Panc1 (cell line): ENCODE measurements around the gene ONECUT1.

Experiments used
- POLR2AphosphoS5 ChIP-seq: IDR thresholded peaks from 2 replicates; pipeline ENCODE4 v1.6.1; 2012; ENCODE audit warnings: mild to moderate bottlenecking, low read depth, low read length, moderate library complexity
- TCF7L2 ChIP-seq: IDR thresholded peaks from 2 replicates; pipeline ENCODE4 v1.6.1; 2011; ENCODE audit warnings: mild to moderate bottlenecking, low read depth, low read length, inconsistent platforms
- TF ChIP-seq, protein P1 (sequence below): fragments of 450-650 bp; IDR thresholded peaks from 2 replicates; pipeline ENCODE4 v1.5.1; 2017; ENCODE audit warnings: mild to moderate bottlenecking
- TF ChIP-seq, protein P2 (sequence below), 2 experiments: IDR thresholded peaks; 2 replicates each; pipeline ENCODE4 v1.6.1; 2011 to 2012; ENCODE audit warnings: low read depth in 2 of 2, control low read depth in 1 of 2, low read length in 1 of 2, mild to moderate bottlenecking in 1 of 2, moderate library complexity in 1 of 2; ENCODE audit not compliant: insufficient read depth in 1 of 2

DNA sequence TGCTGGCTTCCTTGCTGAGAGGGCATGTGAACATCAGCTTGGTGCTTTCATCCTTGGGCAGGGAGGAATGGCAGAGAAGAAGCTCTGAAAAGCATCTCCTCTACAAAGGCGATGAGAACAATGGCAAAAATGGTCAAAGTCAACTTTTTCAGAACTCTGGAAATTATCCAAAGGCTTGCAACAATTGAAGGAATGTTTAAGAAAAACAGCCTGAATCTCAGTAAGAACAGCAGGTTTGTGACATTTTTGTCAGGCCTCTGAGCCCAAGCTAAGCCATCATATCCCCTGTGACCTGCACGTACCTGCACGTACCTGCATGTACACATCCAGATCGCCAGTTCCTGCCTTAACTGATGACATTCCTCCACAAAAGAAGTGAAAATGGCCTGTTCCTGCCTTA, 51.8 kb downstream of the ONECUT1 start:
- TF ChIP-seq, protein P1, sequence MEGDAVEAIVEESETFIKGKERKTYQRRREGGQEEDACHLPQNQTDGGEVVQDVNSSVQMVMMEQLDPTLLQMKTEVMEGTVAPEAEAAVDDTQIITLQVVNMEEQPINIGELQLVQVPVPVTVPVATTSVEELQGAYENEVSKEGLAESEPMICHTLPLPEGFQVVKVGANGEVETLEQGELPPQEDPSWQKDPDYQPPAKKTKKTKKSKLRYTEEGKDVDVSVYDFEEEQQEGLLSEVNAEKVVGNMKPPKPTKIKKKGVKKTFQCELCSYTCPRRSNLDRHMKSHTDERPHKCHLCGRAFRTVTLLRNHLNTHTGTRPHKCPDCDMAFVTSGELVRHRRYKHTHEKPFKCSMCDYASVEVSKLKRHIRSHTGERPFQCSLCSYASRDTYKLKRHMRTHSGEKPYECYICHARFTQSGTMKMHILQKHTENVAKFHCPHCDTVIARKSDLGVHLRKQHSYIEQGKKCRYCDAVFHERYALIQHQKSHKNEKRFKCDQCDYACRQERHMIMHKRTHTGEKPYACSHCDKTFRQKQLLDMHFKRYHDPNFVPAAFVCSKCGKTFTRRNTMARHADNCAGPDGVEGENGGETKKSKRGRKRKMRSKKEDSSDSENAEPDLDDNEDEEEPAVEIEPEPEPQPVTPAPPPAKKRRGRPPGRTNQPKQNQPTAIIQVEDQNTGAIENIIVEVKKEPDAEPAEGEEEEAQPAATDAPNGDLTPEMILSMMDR: no peak
- TF ChIP-seq TCF7L2: no peak
- TF ChIP-seq, protein P2, sequence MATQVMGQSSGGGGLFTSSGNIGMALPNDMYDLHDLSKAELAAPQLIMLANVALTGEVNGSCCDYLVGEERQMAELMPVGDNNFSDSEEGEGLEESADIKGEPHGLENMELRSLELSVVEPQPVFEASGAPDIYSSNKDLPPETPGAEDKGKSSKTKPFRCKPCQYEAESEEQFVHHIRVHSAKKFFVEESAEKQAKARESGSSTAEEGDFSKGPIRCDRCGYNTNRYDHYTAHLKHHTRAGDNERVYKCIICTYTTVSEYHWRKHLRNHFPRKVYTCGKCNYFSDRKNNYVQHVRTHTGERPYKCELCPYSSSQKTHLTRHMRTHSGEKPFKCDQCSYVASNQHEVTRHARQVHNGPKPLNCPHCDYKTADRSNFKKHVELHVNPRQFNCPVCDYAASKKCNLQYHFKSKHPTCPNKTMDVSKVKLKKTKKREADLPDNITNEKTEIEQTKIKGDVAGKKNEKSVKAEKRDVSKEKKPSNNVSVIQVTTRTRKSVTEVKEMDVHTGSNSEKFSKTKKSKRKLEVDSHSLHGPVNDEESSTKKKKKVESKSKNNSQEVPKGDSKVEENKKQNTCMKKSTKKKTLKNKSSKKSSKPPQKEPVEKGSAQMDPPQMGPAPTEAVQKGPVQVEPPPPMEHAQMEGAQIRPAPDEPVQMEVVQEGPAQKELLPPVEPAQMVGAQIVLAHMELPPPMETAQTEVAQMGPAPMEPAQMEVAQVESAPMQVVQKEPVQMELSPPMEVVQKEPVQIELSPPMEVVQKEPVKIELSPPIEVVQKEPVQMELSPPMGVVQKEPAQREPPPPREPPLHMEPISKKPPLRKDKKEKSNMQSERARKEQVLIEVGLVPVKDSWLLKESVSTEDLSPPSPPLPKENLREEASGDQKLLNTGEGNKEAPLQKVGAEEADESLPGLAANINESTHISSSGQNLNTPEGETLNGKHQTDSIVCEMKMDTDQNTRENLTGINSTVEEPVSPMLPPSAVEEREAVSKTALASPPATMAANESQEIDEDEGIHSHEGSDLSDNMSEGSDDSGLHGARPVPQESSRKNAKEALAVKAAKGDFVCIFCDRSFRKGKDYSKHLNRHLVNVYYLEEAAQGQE (IDR thresholded peaks at IDR 0.05; ENCODE audit: insufficient read depth in 1 of 2, low read depth in 2 of 2, low read length in 1 of 2): no peak
- no peak for TF ChIP-seq POLR2AphosphoS5
